ENCODE results near the gene LAMTOR2.

The LAMTOR2 gene

DNA sequence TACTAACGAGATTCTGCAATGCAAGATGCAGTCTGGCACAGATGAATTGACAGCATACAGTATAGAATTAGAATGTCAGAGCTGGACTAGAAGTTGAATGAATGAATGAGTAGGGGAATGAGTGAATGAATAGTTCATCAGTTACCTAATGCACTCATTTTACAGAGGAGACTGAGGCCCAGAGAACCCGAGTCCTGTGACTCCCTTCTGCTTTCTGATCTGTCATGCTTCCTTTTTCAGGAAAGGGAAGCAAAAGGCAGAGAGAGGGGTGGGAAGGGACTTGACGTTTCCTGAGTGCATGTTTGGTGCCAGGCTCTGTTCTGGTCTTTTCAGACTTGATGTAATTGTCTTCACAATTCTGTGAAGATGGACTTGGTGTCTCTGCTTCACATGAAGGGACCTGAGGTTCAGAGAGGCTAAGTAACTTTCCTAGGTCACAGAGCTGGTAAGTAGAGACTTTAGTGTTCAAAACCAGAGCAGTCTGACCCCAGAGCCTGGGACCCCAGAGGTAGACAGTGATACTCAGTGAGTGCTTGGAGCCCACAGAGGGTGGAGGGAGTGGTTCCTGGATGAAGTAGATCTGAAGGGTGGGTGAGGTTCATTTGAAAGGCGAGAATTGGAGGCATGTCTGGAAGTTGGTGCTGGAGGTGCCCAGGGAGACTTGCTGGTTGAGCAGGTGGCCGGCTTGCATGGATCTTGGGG lies 35.7 kb downstream of the LAMTOR2 start:
- no peak overlapping the region for H3K4me3 ChIP-seq (ENCODE audit: low read depth, low read length)
- H3K4me1 ChIP-seq (ENCODE audit: control insufficient read depth, insufficient read depth, low read length), result peaks cover 5% of the 10 kb centered on the region
- no peaks in the 10 kb centered on the region for H3K27me3 ChIP-seq (ENCODE audit: control insufficient read depth, insufficient read depth, low read length)
- H3K36me3 ChIP-seq (ENCODE audit: control insufficient read depth, insufficient read depth, low read length), result no peaks in the 10 kb centered on the region
- no peaks in the 10 kb centered on the region for H3K9me3 ChIP-seq (ENCODE audit: control insufficient read depth, insufficient read depth, low read length)
- no peak overlapping the region for H3K9ac ChIP-seq (ENCODE audit: low read depth, low read length)

DNA sequence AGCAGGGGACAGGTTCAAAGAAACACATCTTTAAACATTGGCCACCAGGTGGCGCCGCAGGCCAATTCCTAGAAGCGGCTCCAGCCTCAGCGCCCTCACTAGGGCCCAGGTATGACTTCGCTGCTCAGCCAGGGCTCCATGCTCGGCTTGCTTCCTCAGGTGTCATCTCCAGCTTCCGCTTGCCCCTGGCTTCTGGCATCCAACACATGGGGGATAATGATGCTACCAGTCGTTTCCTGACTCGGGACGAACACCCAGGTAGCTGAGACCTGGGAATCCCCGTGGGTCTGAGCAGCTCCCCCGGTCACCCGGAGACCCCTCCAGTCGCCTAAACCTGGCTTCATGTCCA lies 36.2 kb downstream of the LAMTOR2 start:
- no peak overlapping the region for H3K9ac ChIP-seq (ENCODE audit: low read depth, low read length)
- H3K36me3 ChIP-seq (ENCODE audit: control insufficient read depth, insufficient read depth, low read length), result no peaks in the 10 kb centered on the region

DNA sequence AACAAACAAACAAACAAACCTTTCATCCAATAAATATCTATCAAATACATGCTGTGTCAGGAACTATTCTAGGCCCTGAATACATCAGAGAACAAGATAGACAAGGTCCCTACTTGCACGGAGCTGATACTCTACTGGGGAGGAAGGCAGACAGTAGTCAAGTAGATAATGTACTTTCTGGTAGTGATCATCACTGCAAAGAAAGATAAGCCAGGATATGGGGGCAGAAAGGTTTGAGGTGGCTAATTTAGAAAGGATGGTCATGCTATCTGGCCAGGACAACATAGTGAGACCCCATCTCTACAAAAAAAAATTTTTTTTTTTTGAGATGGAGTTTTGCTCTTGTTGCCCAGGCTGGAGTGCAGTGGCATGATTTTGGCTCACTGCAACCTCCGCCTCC lies 37.0 kb downstream of the LAMTOR2 start:
- no peaks in the 10 kb centered on the region for H3K4me1 ChIP-seq (ENCODE audit: control insufficient read depth, insufficient read depth, low read length)
- H3K9me3 ChIP-seq (ENCODE audit: control insufficient read depth, insufficient read depth, low read length), result no peaks in the 10 kb centered on the region
- no peak overlapping the region for H3K4me3 ChIP-seq (ENCODE audit: low read depth, low read length)
- H3K9ac ChIP-seq (ENCODE audit: low read depth, low read length), result no peak overlapping the region
- H3K36me3 ChIP-seq (ENCODE audit: control insufficient read depth, insufficient read depth, low read length), result no peaks in the 10 kb centered on the region
- no peaks in the 10 kb centered on the region for H3K27me3 ChIP-seq (ENCODE audit: control insufficient read depth, insufficient read depth, low read length)

More for the DNA sequence above, 36.2 kb downstream of the LAMTOR2 start:
- Histone ChIP-seq H3K9me3 (ENCODE audit: control insufficient read depth, insufficient read depth, low read length) (no peaks in the 10 kb centered on the region), H3K4me1 (ENCODE audit: control insufficient read depth, insufficient read depth, low read length) (peaks cover 5% of the 10 kb centered on the region), H3K4me3 (ENCODE audit: low read depth, low read length) (no peak overlapping the region), H3K27me3 (ENCODE audit: control insufficient read depth, insufficient read depth, low read length) (no peaks in the 10 kb centered on the region)

DNA sequence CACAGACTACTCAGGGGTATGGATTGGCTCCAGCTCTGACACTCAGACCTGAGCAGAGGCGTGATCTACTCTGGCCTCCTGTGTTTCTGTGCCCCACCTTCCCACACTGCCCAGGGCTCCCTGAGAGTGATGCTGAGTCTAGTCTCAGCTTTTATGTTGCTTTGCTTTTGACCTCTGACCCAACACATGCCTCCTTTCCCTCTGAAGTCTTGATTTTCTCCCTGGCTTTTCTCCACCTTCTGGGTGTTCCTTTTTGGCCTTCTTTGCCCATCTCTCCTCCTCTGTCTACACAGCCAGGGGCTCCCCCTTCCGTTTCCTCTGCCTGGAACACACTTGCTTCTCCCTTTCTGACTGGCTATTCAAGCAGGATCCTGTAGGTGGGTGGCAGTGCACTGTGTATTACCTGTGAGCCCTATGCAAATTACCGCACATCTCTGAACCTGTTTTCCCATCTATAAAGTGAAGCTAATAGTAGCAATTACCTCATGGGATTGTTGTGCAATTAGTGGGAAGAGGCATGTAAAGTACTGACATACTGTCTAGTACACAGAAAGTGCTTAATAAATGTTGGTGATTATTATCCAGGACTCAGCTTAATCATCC lies 41.4 kb downstream of the LAMTOR2 start:
- peaks cover 6% of the 10 kb centered on the region for H3K4me1 ChIP-seq (ENCODE audit: control insufficient read depth, insufficient read depth, low read length)
- H3K36me3 ChIP-seq (ENCODE audit: control insufficient read depth, insufficient read depth, low read length), result no peaks in the 10 kb centered on the region
- no peak overlapping the region for H3K4me3 ChIP-seq (ENCODE audit: low read depth, low read length)
- H3K9me3 ChIP-seq (ENCODE audit: control insufficient read depth, insufficient read depth, low read length), result no peaks in the 10 kb centered on the region
- H3K9ac ChIP-seq (ENCODE audit: low read depth, low read length), result no peak overlapping the region
- H3K27me3 ChIP-seq (ENCODE audit: control insufficient read depth, insufficient read depth, low read length), result no peaks in the 10 kb centered on the region

DNA sequence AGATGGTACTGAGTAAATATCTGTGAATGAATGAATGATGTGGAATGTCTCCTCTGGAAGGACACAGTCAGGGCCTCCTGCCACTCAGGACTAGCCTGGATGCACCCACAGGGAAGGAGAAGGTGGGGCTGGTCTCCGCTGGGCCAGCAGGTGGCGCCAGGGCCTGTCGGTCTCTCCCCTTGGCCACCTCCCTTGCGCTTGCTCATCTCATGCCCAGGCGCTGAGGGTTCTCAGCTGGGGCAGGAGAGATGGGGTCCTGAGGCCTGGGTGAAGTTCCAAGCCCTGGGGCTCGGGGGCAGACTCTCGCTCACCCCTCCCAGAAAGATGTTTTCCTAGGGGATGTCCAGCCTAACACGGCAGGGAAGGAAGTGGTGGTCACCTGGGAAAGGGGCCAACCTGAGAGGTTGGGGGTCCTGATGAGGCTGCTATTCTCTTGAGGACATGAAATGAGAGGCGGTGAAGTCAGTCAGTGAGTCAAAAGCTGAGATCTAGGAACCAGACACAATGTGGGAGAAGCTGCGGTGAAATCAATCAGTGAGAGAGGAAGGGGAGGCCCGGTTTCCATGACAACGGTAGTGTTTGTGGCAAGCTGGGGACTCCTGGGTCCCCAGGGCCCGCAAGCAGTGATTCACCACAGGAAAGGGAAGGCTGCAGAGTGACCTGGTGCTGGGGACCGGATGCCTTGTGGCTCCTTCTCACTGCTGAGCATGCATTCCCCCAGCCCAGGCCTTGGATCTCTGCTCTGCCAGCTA lies 42.2 kb downstream of the LAMTOR2 start:
- no peaks in the 10 kb centered on the region for H3K27me3 ChIP-seq (ENCODE audit: control insufficient read depth, insufficient read depth, low read length)
- H3K9me3 ChIP-seq (ENCODE audit: control insufficient read depth, insufficient read depth, low read length), result no peaks in the 10 kb centered on the region
- H3K4me1 ChIP-seq (ENCODE audit: control insufficient read depth, insufficient read depth, low read length), result peaks cover 6% of the 10 kb centered on the region
- H3K36me3 ChIP-seq (ENCODE audit: control insufficient read depth, insufficient read depth, low read length), result no peaks in the 10 kb centered on the region
- H3K9ac ChIP-seq (ENCODE audit: low read depth, low read length), result no peak overlapping the region
- H3K4me3 ChIP-seq (ENCODE audit: low read depth, low read length), result no peak overlapping the region

DNA sequence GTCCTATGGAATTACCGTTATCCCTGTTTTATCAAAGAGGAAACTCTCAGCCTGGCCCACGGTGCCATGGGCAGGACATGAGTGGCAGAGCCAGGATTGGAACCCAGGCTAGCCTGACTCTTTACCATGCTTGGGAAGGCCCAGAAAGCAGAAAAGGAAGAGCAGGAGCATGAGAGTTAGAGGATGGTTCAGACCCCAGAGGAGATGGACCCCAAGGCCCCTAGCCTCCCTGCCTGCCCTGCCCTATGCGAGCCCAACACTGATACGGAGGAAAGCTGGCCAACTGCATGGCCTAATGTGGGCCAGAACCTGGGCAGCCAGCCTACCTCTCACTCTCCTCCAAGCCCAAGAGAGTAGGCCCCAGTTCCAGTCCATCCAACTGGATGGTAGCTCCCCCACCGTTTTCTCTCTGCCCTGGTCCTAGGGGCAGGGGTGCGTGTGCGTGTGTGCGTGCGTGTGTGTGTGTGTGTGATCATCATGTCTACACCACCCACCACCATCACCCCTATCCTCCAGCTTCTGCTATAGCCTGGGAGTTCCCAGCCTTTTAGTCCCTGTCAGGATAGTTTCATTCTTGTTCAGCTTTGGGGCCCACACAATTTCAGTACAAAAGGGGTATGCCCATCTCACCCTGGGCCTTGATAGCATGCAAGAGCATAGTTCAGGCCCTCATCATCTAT lies 43.1 kb downstream of the LAMTOR2 start:
- Histone ChIP-seq H3K4me1 (ENCODE audit: control insufficient read depth, insufficient read depth, low read length) (peaks cover 6% of the 10 kb centered on the region), H3K27me3 (ENCODE audit: control insufficient read depth, insufficient read depth, low read length) (no peaks in the 10 kb centered on the region), H3K36me3 (ENCODE audit: control insufficient read depth, insufficient read depth, low read length) (no peaks in the 10 kb centered on the region), H3K9me3 (ENCODE audit: control insufficient read depth, insufficient read depth, low read length) (no peaks in the 10 kb centered on the region), H3K4me3 (ENCODE audit: low read depth, low read length) (no peak overlapping the region), H3K9ac (ENCODE audit: low read depth, low read length) (no peak overlapping the region)

DNA sequence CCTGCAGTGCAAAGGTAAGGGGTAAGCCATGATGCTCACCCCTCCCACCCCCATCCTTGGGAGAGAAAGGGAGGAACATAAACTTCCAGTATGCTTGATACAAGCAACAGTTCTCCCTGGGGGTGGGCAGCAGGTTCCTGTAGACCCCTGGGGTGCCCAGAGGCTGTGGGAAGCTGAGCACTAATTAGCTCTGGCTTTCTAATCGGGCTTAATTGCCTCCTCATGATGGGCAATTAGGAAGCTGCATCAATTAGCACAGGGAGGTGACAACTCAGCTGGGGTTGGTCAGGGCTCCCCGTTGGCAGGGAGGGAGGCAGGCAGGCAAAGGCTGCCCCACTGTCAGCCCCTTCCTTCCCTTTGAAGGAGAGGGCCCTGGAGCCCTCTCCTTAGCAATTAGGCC lies 44.2 kb downstream of the LAMTOR2 start:
- no peaks in the 10 kb centered on the region for H3K9me3 ChIP-seq (ENCODE audit: control insufficient read depth, insufficient read depth, low read length)
- no peaks in the 10 kb centered on the region for H3K36me3 ChIP-seq (ENCODE audit: control insufficient read depth, insufficient read depth, low read length)
- no peaks in the 10 kb centered on the region for H3K27me3 ChIP-seq (ENCODE audit: control insufficient read depth, insufficient read depth, low read length)
- H3K9ac ChIP-seq (ENCODE audit: low read depth, low read length), result no peak overlapping the region
- H3K4me3 ChIP-seq (ENCODE audit: low read depth, low read length), result no peak overlapping the region
- peaks cover 6% of the 10 kb centered on the region for H3K4me1 ChIP-seq (ENCODE audit: control insufficient read depth, insufficient read depth, low read length)

DNA sequence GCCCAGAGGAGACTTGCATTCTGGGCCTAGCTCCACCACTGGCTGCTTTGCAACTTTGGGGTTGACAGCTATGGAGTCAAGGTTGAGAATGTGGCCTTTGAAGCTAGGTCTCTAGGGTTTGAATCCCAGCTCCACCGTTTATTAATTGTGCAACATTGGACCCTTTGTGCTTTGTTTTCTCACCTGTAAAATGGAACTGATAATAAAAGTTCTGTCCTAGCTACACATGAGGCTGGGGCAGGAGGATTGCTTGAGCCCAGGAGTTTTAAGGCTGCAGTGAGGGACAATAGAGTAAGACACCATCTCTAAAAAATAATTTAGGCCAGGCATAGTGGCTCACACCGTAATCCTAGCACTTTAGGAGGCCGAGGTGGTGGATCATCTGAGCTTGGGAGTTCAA lies 44.7 kb downstream of the LAMTOR2 start:
- H3K9me3 ChIP-seq (ENCODE audit: control insufficient read depth, insufficient read depth, low read length), result no peaks in the 10 kb centered on the region
- H3K9ac ChIP-seq (ENCODE audit: low read depth, low read length), result no peak overlapping the region
- H3K4me3 ChIP-seq (ENCODE audit: low read depth, low read length), result no peak overlapping the region
- H3K27me3 ChIP-seq (ENCODE audit: control insufficient read depth, insufficient read depth, low read length), result no peaks in the 10 kb centered on the region
- H3K4me1 ChIP-seq (ENCODE audit: control insufficient read depth, insufficient read depth, low read length), result peaks cover 8% of the 10 kb centered on the region
- H3K36me3 ChIP-seq (ENCODE audit: control insufficient read depth, insufficient read depth, low read length), result no peaks in the 10 kb centered on the region

DNA sequence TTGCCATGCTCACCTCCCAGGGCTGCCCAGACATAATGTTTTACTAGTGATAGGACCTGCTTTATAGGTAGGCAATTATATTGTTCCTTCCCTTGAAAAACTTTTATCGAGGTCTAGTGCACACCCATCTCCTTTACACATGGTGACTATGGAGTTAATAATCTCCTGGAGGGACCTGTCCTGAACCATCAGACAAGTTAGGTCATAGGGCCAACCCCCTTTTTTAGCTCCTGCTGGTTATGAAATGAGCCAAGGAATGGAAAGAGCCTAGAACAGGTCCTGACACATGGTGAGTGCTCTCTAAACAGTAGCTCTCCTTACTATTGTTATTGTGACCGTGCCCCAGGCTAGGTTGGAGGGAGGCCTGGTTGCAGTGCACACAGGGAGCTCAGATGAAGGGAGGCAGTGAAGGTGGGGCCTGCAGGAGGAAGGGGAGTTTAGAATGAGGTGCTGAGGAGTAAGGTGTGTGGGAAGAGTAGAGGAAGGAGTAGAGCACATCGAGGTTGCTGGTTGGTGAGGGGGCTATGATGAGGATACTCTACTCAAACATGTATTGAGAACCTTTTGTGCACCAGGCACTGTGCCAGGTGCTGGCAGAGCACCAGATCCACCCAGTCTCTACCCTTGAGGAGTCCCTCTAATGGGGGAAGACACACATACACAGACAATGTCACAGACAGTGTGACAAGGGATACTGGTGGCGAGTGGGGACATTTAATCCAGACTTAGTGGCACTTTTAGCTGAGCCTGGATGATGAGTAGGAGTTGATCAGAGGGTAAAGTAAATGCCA lies 45.8 kb downstream of the LAMTOR2 start:
- no peak overlapping the region for H3K4me3 ChIP-seq (ENCODE audit: low read depth, low read length)
- no peaks in the 10 kb centered on the region for H3K36me3 ChIP-seq (ENCODE audit: control insufficient read depth, insufficient read depth, low read length)
- H3K27me3 ChIP-seq (ENCODE audit: control insufficient read depth, insufficient read depth, low read length), result no peaks in the 10 kb centered on the region
- no peak overlapping the region for H3K9ac ChIP-seq (ENCODE audit: low read depth, low read length)
- H3K9me3 ChIP-seq (ENCODE audit: control insufficient read depth, insufficient read depth, low read length), result no peaks in the 10 kb centered on the region
- H3K4me1 ChIP-seq (ENCODE audit: control insufficient read depth, insufficient read depth, low read length), result peaks cover 16% of the 10 kb centered on the region

DNA sequence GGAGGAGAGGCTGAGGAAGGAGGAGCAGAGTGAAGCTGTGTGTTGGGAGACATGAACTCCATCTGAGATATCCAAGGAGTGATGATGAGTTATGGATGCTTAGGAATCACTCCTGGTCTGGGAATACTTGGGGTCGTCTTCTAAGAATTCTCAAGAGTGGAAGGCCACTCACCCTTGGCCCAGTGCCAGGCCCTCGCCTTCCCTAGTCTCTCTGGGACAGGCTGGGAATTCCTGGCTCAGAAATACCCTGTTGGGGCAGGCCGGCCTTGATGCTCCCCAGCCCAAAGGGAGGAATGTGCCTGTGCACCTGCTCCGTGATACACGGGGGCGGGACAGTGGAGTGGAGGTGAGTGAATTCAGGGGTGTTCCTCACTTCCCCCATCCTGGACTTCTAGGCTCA lies 47.3 kb downstream of the LAMTOR2 start:
- no peaks in the 10 kb centered on the region for H3K9me3 ChIP-seq (ENCODE audit: control insufficient read depth, insufficient read depth, low read length)
- no peak overlapping the region for H3K4me3 ChIP-seq (ENCODE audit: low read depth, low read length)
- H3K36me3 ChIP-seq (ENCODE audit: control insufficient read depth, insufficient read depth, low read length), result no peaks in the 10 kb centered on the region
- peaks cover 18% of the 10 kb centered on the region for H3K4me1 ChIP-seq (ENCODE audit: control insufficient read depth, insufficient read depth, low read length)
- H3K27me3 ChIP-seq (ENCODE audit: control insufficient read depth, insufficient read depth, low read length), result no peaks in the 10 kb centered on the region
- H3K9ac ChIP-seq (ENCODE audit: low read depth, low read length), result no peak overlapping the region

Data from iPS-15b (cell line).